ENCODE measurements around the gene PTK6. TPM values are rescaled to one million over a fixed set of nuclear protein-coding genes. Genes with fewer than 3 reads are reported as not detected.

The PTK6 gene
- total and polyA plus RNA-seq, 2 of the 13 experiments (the other 11 are each of a cell fraction or from before 2014, with no cell fraction given): 0.08 TPM; not detected in 1

GRCh38 chr20:63548542-63548941 lies 11.4 kb upstream of the PTK6 start:
- intact Hi-C loops (cut with micrococcal nuclease; ENCODE audit: unreplicated experiment): no loop called here
- CTCF ChIA-PET (ENCODE audit: low intra/inter-chr PET ratio, low total read pairs): no interaction called here
- no peaks in the 10 kb centered on the region for H3K9me3 ChIP-seq (ENCODE audit: low read length)

More at GRCh38 chr20:63548542-63548941, 11.4 kb upstream of the PTK6 start:
- H3K27me3 ChIP-seq (ENCODE audit: control insufficient read depth in 1 of 2, insufficient read depth in 2 of 2, low read length in 2 of 2): peaks cover 28 to 62% of the 10 kb centered on the region in 2 experiments
- no peaks in the 10 kb centered on the region for H3K36me3 ChIP-seq (replicated peaks in 1 of 2; ENCODE audit: control insufficient read depth in 1 of 2, insufficient read depth in 2 of 2, low read length in 2 of 2)
- no TSS peak for BruUV-seq (replicated peaks)
- no peaks in the 10 kb centered on the region; the same call in 1 of the 2 replicates for H4K20me1 ChIP-seq (ENCODE audit: insufficient read depth, low read length)
- FAIRE-seq: no peak
- peaks cover 26% of the 10 kb centered on the region for H3K4me1 ChIP-seq (ENCODE audit: insufficient read depth, low read length)
- no peak overlapping the region for H3K27ac ChIP-seq (ENCODE audit: extremely low read length, insufficient read depth, low read length)
- H3K79me2 ChIP-seq (ENCODE audit: insufficient read depth, low read length): no peaks in the 10 kb centered on the region
- POLR2A ChIA-PET: no interaction called here
- 35% methylated on average over 11 of the region's 11 CpGs for WGBS (ENCODE audit: low lambda C conversion rate)
- H3K9ac ChIP-seq (ENCODE audit: insufficient read depth, low read depth, low read length): no peak overlapping the region
- H2AFZ ChIP-seq (ENCODE audit: low read length): no peak overlapping the region
- no peak for TF ChIP-seq SMARCC2 (IDR thresholded peaks at IDR 0.05)
- no peak for TF ChIP-seq PHF21A (CRISPR knock-in tag; IDR thresholded peaks at IDR 0.05)
- TF ChIP-seq ZNF280B (CRISPR knock-in tag; IDR thresholded peaks at IDR 0.05; ENCODE audit: borderline replicate concordance): peak; percentile 62; the same call in 1 of the 2 replicates
- TF ChIP-seq THAP7 (CRISPR knock-in tag; IDR thresholded peaks at IDR 0.05): no peak
- no peak for DNase-seq (ENCODE audit: low spot score)
- no peak overlapping the region for H3K4me3 ChIP-seq (replicated peaks in 1 of 3; ENCODE audit: insufficient read depth in 1 of 3, low read depth in 2 of 3, low read length in 3 of 3)
- in situ Hi-C loops (cut with HindIII; ENCODE audit: extremely low pct_ligation_motif_present, low pct_unique_long_range_greater_than_20kb): no loop called here
- no peak for ATAC-seq
- no peak overlapping the region for H3K4me2 ChIP-seq (ENCODE audit: low read depth, low read length)

Data from HepG2 (cell line).